OCI-LY1 (cell line): ENCODE data around the gene CTAGE4.
"Not testable (repeated sequence)": the region's sequence is repeated elsewhere in the genome, so short reads cannot be mapped to it uniquely, and the experiment has no call there.

Experiments
- CTCF ChIP-seq: fragments of 200-600 bp; sonication (generic), shearing (Covaris generic); IDR thresholded peaks from 2 replicates; pipeline ENCODE4 v1.5.1; 2017; ENCODE audit warnings: mild to moderate bottlenecking, antibody characterized with exemption, low read length, moderate library complexity, mixed read lengths
- EZH2 ChIP-seq: fragments of 200-600 bp; sonication (generic), shearing (Covaris generic); IDR thresholded peaks from 2 replicates; pipeline ENCODE4 v1.8.0; 2017; ENCODE audit warnings: borderline replicate concordance, mixed run types, mild to moderate bottlenecking, antibody characterized with exemption, low read length, moderate library complexity, mixed read lengths

DNA sequence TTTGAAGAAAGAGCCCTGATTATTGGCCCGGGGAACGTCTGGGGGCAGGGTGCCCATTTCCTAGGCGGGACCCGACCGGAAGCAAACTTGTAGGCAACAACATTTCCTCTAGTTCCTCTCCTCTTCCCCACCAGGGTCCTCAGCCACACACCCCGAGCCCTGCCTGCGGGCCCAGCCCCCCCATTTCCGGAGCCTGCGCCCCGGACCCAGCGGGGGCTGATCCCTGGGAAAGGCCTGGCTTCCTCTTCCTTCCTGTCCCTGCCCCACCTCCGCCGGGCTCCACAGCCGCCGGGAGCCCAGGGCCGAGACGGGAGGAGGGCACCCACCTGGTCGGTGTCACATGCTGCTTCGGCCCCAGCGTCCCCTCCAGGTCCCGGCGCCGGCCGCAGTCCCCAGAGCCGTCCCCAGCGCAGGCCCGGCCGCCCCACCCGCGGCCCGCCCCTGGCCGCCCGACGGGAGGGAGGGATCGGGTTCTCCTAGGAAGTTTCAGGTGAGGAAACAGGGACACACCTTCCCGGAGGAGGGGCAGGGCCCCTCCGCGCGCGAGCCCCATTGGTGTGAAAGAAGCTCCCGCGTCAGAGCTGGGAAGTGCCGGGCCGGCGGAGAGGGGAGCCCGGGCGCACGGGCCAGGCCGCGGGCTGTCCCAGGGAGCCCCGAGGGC lies 12.1 kb downstream of the CTAGE4 start, which contains the start of gene ARHGEF35:
- TF ChIP-seq CTCF, EZH2: not testable (repeated sequence)
